Stimulated activated CD8-positive, alpha-beta memory T cell treated with anti-CD3 and anti-CD28 coated beads, Interleukin-15, amount 100 ng/mL, for 24 hours (primary cell): Measurements from ENCODE around the gene DDX51.
"Not testable (repeated sequence)": the region's sequence is repeated elsewhere in the genome, so short reads cannot be mapped to it uniquely, and the experiment has no call there.

Source experiments
- DNase-seq: peaks from one replicate; pipeline ENCODE4 v3.0.0-alpha.2; 2020; ENCODE audit warnings: low read depth

The DDX51 gene

DNA sequence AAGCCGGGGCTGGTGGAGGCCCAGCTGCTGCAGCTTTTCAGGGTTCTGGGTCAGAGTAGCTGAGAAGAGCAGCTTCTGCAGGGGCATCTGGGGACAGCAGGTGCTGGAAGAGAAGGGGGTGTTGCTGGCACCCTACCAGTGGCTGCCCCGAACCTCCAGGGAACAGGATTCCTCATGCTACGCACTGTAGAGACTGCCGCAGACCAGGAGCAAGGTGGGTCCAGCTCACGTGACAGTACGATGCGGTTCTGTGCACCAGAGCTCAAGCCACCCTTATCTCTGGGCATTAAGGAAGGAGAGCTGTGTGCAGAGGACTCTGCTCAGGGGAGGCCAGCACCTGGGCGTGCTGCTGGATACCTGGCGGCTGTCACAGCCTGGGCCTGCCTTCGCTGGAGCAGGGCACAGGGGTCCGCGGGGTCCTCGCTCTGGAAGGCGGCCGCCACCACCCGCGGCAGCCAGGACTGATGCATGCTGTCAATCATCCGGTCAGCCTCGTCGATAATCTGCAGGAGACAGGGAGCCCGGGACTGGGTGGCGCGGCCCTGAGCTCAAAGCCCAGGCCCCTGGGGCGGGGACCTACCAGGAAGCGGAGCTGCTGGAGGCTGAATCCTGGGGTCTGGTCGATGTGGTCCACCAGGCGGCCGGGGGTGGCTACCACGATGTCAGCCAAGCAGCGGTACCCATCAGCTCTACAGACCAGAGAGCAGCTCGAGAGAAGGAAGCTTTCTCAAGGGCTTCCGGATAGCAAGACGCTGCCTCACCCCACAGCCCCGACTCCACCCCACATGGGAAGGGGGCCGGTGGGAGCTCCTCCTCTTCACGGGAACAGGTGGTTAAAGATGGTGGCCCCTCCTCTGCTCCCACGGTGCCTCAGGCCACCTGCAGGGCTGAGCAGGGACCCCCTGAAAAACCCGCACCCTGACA is 2.9 kb downstream of the DDX51 start:
- DNase-seq = no peak

DNA sequence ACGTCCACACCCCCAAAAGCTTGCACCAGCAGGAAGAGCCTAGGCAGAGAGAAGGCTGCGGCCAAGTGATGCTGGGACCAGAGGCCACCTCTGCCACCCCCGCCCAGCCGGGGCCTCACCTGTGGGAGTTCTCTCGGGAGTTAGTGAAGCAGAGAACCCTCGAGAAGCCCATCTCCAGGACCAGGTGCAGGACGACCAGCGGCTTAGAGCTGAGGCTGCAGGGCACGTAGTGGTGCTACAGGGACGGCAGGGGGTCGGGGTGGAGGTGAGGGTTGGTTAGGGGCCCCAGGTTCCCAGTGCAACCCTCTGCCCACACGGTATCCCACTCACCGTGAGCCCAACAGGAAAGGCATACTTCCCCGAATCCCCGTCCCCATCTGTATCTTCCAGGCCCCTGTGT is 3.6 kb downstream of the DDX51 start:
- DNase-seq = no peak

DNA sequence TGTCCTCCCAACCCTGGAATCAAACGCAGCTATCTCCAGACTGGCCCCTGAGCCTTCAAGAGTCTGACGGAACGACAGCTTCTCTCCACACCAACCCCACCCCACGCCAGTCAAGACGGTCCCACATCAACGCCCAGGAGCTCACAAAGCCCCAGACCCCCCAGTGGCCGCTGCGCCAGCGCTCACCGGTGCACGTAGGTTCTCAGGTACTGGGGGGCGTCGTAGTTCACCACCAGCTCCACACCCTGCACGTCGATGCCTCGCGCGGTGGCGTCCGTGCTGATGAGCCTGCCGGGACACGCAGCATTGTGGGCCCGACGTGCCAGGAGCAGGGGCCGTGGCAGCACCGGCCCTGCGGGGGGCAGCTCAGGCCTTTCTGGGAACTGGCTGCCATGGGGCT is 4.2 kb downstream of the DDX51 start:
- no peak for DNase-seq

DNA sequence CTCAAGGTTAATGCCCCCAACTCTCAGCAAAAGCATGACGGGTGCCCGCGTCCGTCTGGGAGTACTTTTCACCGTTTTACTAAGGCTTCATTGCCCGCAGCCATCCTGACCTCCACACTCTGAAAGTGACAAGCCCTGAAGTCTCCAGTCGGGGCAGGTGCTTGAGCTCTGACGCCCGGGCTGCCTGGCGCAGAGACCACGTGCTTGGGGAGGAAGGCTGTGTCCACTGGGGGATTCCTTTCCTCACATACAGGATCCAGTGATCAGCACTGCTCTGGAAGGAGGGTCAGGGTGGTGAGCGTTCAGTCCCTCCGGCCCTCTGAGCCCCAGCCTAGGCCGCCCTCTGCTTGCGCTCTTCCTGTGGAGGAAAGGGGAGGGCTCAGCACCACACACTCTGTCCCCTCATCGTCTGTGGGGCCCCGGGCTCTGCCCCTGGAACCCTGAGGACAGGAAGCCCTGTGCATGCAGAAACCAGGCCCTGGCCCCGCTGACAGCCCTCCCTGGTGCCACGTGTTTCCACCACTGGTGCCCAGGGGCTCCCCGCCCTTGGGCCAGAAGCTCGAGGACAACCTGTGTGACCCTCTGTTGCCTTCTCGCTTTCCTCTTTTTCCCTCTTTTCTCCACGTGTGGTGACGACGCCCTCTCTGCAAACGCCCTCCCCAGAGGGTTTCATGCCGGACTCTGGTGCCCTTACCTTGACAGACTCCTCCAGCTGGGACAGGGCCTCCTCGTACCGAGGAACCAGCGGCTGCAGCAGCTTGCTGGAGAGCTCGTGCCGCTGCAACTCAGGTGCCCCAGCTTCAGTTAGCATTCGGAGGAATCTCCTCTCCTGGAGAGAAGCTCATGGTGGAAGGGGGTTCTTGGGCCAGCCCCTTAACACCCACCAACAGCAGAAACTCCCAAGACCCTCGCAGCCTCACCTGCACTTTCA is 4.9 kb downstream of the DDX51 start:
- no peak for DNase-seq

DNA sequence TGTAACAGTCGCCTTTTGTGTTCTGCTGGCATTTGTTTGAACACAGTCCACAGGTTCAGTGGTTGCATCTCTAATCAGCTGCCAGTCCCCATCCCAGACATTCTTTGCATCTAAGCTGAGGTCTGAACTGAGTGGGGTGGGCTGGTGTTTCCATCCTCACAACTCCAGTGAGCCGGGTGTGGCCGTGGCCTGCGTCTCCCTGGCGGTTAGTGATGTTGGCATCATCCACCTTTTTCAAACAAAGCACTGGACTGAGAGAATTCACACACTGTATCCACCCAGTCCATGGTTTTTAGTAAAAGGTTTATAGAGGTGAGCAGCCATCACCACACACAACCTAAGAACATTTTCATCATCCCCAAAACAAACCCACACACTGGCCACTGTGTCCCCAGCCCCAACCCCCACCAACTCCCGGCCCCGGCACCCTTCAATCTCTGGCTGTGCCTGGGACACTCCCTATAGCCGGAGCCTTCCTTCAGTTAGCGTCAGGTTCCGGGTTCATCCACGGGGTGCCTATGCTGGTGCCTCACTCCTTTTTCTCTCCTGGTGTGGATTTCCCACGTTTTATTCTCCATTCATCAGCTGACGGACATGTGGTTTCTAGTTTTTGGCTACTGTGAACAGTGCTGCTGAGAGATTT is 6.5 kb downstream of the DDX51 start:
- DNase-seq = no peak

DNA sequence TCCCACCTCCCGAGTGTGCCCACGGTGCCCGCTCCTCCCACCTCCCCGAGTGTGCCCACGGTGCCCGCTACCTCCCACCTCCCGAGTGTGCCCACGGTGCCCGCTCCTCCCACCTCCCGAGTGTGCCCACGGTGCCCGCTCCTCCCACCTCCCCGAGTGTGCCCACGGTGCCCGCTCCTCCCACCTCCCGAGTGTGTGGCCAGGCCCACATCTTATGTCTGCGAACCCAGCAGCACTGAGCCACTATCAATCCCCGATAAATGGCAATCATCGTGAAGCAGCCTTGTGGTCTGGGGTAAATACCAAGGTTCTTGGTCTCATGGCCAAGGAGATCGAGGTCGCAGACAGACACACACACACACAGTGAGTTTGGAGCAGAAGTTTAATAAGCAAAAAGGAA is 7.9 kb downstream of the DDX51 start:
- DNase-seq = not testable (repeated sequence)

DNA sequence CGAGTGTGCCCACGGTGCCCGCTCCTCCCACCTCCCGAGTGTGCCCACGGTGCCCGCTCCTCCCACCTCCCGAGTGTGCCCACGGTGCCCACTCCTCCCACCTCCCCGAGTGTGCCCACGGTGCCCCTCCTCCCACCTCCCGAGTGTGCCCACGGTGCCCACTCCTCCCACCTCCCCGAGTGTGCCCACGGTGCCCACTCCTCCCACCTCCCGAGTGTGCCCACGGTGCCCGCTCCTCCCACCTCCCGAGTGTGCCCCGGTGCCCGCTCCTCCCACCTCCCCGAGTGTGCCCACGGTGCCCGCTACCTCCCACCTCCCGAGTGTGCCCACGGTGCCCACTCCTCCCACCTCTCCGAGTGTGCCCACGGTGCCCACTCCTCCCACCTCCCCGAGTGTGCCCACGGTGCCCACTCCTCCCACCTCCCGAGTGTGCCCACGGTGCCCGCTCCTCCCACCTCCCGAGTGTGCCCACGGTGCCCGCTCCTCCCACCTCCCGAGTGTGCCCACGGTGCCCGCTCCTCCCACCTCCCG is 9.4 kb downstream of the DDX51 start:
- not testable (repeated sequence) for DNase-seq

DNA sequence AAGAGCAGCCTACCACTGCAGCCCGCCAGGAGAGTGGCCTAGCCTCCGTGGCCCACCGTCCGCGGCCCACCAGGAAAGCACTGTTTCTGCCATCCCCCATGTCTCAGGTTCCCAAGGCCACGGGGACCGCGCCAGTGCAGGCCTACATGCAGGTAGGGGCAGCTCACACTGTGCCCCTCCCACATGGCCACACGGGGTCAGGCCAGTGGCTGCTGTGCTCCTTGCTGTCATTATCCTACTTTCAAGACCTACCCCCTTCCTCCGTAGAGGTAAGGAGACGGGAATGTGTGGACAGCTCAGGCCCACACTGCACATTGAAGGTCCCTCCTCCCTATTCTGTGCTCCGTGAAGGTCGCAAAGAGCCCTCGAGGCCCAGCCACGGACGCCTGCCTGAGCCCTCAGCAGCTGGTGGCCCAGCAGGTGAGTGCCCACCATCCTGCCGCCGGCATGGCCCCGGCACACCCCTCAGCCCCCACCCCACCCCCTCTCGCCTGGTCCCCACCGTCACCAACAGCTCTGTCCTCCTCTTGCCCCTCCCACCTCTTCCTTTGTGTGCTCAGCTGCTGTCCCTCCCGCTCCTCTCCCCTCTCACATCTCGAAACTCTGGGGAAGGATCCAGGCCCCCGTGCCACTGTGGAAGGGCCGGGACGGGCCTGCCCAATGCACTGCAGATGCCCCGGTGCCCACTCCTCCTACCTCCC is 10.0 kb downstream of the DDX51 start:
- no peak for DNase-seq

DNA sequence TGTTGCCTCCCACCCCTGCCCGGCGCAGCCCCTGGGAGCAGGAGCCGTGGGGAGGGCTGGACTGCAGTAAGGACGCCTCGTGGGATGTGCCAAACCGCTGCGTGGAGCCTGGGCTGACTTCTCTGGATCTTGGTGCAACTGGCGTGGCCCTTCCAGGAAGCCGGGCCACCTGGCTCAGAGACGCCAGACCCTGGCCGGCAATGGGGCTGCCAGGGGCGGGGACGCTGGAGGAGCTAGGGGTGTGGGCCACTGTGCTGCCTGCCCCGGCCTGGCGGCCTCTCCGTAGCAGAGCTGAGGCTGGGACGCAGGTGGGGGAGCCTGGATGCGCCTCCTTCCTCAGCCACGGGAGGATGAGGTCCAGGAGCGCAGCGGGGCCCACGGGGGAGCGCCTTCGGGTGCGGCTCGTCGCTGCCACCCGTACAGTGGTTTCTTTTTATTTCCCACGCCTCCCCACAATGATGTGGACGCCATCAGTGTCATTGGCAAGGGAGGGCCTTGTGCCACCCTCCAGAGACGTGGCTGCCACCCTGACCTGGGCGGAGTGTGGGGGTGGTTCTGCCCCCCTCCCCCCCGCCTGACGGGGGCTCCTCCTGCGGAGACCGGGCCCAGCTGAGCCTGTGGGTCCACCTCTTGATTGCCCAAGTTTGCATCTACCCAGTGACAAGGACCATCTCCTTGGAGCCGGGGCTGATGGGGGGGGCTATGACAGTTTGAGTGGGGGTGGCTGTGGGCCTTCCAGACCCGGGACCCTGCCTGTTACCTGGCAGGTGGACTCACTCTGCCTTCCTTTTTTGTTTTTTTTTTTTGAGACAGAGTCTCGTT is 11.3 kb downstream of the DDX51 start:
- DNase-seq = no peak

DNA sequence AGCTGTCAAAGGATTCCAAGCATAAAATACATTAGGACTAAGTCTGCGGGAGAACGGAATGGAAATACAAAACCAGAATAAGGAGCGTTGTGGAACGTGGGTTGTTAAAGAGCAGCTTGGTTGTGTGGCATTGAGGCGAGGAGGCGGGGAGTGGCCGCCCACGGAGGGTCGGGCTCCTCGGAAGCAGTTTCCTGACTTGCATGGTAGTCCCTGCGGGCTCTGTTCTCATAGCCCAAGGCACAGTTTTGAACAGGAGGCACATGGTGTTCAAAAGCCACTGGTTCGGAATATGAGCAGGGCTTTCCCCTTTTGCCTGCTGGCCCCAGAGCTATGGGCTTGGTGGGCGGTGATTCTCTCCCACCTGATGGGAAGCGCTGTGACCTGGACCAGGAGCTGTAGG is 12.2 kb downstream of the DDX51 start:
- no peak for DNase-seq

DNA sequence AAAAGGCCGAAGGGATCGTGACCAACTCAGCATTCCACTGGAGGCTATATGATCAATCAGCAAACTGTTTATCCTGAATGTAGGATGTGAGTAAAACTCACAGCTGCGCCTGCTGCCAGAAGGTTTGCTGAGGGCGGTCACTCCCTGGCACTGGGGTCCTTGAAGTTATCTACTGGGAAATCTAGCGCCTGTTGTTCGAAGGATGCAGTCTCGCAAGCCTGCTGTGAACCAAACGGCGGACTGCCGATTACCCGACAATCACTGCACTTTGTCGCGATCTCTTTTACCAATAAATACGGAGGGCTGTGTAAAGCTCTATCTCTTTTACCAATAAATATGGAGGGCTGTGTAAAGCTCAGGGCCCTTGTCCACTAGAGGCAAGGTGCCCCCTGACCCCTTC is 12.9 kb downstream of the DDX51 start:
- no peak for DNase-seq

DNA sequence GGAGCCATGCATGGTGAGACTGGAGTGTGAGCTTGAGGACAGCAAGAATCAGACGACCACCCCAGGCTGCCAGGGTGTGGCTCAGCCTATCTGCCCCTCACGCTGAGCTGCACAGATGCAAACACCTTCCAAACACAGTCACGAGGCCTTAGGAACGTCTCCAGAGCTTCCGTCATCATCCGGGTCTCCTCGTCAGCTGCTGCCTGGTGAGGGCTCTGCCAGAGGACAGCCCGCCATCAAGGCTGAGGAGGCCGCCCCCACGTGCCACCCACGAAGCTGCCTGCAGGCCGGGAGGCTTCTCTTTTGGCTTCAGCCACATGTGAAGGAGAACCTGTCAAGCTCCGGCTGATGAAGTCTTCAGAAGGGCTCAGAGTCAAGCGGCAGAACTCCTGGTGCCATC is 13.4 kb downstream of the DDX51 start:
- no peak for DNase-seq

DNA sequence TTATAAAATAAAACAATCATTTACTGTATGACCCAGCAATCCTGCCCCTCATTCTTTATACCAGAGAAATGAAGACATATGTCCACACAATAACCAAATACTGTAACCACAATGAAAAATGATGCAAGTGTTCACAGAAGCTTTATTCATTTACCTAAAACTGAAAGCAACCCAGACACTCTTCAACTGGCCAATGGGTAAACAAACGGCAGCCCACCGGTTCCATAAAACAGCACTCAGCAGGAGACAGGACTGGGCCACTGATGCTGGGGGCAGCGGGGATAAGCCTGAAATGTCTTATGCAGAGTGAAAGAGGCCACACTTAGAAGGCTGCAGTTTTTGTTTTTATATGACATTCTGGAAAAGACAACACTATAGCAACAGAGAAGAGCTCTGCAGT is 15.1 kb downstream of the DDX51 start:
- no peak for DNase-seq

DNA sequence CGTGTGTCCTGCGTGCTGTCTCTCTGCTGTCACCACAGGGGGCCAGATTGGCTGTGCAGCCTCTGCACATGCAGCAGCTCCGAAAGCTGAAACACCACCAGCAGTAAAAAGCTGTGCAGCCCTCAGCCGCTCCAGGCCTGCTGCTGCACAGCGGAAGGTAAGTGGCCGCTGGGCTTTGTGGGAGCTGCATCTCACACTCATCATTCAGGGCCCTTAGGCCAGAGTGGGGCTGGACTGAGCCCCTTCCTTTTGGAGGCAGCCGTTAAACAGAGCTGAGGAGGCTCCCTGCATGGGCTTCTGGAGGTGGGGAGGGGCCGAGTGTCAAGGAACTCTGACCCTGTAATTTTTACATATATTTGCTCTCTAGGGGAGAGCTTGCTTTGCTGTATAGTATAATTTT is 17.1 kb downstream of the DDX51 start:
- no peak for DNase-seq

DNA sequence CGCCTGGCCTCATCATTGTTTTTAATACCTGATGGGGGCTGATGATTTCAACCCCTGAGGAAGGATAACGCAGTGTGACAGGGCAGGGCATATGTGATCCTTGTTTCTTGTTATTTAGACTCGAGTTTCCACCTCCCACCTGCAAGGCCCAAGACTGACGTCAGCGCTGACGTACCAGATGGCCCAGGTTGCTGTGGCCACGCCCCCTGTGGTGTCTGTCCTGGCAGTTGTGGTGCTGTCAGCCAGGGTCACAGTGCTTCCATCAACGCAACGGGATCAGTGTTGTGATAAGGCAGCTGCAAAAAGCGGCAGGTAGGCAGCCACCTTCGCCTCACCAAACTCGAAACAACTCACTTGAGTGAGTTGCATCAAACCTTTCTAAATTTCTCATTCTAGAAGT is 18.4 kb downstream of the DDX51 start:
- DNase-seq = no peak

DNA sequence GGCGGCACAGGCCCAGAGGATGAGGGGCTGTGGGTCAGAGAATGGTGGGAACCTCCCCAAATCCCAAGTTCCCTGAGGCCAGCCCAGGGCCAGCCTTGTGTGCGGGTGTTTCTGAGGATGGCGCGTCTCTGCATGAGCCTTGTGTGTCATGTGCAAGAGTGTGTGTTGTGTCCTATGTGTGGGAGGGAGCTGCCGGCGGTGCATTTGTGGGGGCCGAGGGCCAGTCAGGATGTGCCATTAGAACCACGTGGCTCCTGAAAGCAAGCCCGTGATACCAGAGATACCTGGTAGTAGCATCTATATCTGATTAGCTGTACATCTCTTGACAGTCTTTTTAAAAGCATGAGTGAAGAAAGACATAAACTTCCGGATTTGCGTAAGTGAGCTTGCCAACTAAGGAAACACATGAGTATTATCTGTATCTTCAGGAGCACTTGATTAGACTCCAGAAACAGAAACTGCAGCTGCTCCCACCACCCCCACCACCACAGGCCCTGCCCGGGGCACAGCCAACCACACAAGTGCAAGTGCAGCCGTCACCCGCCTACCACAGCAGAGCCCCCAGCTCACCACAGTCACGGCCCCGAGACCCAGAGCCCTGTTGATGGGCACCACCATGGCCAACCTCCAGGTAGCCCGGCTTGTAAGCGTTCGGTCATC is 19.2 kb downstream of the DDX51 start:
- no peak for DNase-seq

DNA sequence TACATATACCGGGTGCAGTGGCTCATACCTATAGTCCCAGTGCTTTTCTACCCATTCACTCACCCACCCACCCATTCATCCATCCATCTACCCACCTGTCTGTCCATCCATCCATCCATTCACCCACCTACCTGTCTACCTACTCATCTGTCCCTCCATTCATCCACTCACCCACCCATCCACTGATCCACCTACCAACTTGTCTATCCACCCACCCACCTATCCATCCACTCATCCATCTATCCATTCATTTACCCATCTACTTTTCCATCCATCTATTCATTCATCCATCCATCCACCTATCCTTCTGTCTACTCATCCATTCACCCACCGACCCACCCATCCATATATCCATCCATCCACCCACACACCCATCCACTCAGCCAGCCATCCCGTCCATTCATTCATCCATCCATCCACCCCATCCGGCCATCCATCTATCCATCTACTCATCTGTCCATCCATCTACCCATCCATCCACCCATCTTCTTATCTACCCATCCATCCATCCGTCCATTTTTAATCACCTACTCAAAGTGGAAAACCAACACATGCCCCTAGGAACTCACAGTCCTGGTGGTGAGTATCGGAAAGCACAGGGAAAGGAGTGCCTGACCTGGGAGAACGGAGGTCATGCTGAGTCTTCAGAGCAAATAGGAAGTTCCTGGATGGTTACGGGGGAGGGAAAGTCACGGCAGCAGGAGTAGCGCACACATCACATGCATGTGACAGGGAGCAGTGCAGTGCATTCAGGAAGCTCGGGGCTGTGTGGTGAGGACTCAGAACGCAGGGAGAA is 20.0 kb downstream of the DDX51 start:
- no peak for DNase-seq

DNA sequence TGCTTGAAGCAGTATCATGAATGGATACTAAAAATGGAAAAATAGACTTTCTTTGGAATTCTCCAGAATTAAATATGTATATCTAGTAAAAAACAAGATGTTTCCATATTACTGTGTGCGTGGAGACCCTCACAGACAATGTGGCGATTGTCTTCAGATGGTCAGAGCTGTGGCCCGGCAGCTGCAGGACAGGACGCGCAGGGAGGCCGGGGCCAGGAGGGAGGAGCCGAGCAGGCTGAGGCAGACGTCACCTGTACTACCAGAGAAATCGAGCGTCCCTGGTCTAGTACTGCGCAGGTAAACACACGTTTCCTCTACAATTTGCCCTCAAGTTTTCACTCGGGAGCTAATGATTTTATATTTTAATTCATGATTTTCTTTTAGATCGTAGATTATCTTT is 22.8 kb downstream of the DDX51 start:
- DNase-seq = no peak

DNA sequence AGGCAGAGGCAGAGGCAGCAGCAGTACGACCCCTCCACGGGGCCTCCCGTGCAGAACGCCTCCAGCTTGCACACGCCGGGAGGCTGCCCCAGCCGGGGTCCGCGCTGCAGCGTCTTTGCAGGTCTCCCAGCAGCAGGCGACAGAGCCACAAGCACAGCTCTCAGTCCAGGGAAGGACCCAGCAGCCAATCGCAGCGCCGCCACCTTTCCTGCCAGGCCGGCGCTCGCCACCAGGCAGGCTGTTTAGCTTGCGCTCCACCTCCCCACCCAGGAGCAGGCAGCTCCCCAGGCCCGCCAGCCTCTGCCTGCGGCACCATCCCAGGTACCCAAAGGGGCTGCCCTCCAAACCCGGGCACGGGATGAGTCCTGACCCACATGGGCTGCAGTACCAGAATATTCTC is 25.2 kb downstream of the DDX51 start:
- DNase-seq = no peak

DNA sequence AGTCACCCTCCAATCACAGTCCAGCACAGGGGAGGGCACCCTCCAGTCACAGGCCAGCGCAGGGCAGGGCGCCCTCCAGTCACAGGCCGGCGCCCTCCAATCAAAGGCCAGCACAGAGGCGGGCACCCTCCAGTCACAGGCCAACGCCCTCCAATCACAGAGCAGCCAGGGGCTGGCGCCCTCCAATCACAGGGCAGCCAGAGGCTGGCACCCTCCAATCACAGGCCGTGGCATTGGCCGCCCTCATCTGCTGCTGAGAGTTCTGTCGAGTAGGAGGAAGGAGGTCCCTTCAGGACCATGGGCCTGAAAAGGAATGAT is 26.6 kb downstream of the DDX51 start:
- no peak for DNase-seq
